A549 treated with CORT108297 at 1 μM for 4 hours (cell line): Measurements from ENCODE around the gene ESRRB. TPM values are rescaled to one million over a fixed set of nuclear protein-coding genes. Genes with fewer than 3 reads are reported as not detected.

Experiments used
- total RNA-seq: library from RNA; stranded (reverse); fragments of 200-300 nt; extraction: Qiagen RNA extraction; gene quantifications from 5 replicates; pipeline ENCODE4 v1.2.3, GENCODE V29; 2022

The ESRRB gene
- total RNA-seq: 0.17 to 0.38 TPM (median 0.23 TPM) in 5 replicates

GRCh38 chr14:76375947-76376404 is at the start of gene ESRRB:
TSS of gene ESRRB (plus strand) at chr14:76376137. CDS start at chr14:76376402, 265 bp downstream.

Other genes starting within 250 kb of the ESRRB start
- gene GPATCH2L, start 224.2 kb upstream of the ESRRB start, total RNA-seq: 17.9 to 27.1 TPM (median 24.1 TPM) in 5 replicates